Caco-2 (cell line): ENCODE measurements around the gene HPGDS. TPM values are rescaled to one million over a fixed set of nuclear protein-coding genes. Genes with fewer than 3 reads are reported as not detected.

Source experiments
- BruUV-seq: library from RNA; stranded (reverse); fragments of 400-500 nt; replicated peaks from 2 replicates; lab custom pipeline; 2021; lab: Mats Ljungman, UMichigan
- CTCF ChIA-PET: fragments of 300-600 bp; sonication (Branson Sonifier 250); formaldehyde crosslinking; loops from one replicate; lab custom pipeline; 2022; ENCODE audit warnings: antibody characterized with exemption; lab: Charles Lee
- POLR2A ChIA-PET: fragments of 300-600 bp; sonication (Branson Sonifier 250); formaldehyde crosslinking; loops from one replicate; lab custom pipeline; 2022; ENCODE audit warnings: antibody characterized with exemption; lab: Charles Lee
- DNase-seq, 2 experiments: peaks; one replicate each; pipeline versions ENCODE4 v3.0.0 to v3.0.0-alpha.2; 2020 to 2022
- H3K27me3 ChIP-seq: replicated peaks from 2 replicates; pipeline ENCODE4 v1.6.0; 2011; ENCODE audit warnings: low read length; ENCODE audit not compliant: control insufficient read depth, insufficient read depth
- H3K36me3 ChIP-seq: 2 replicates; pipeline ENCODE4 v1.5.1; 2011; ENCODE audit warnings: low read length; ENCODE audit not compliant: control insufficient read depth, insufficient read depth
- H3K4me1 ChIP-seq: fragments of 250-450 bp; sonication (Bioruptor Pico); 2 replicates; pipeline ENCODE4 v1.5.1; 2020; ENCODE audit warnings: mild to moderate bottlenecking
- H3K4me3 ChIP-seq: 2 replicates; pipeline ENCODE4 v1.5.1; 2011; ENCODE audit warnings: low read depth, mild to moderate bottlenecking, control low read depth, low read length
- H3K9me3 ChIP-seq: fragments of 250-450 bp; sonication (Bioruptor Pico); 2 replicates; pipeline ENCODE4 v1.5.1; 2020; ENCODE audit warnings: mild to moderate bottlenecking, moderate library complexity
- H3K27ac Mint-ChIP-seq: one replicate; pipeline ENCODE4 v1.8.0; 2022; ENCODE audit warnings: mixed read lengths; ENCODE audit not compliant: unreplicated experiment
- H3K27me3 Mint-ChIP-seq: one replicate; pipeline ENCODE4 v1.8.0; 2022; ENCODE audit warnings: mixed read lengths; ENCODE audit not compliant: insufficient read depth, unreplicated experiment
- H3K36me3 Mint-ChIP-seq: one replicate; pipeline ENCODE4 v1.8.0; 2022; ENCODE audit warnings: mild to moderate bottlenecking, mixed read lengths; ENCODE audit not compliant: insufficient read depth, unreplicated experiment
- H3K4me1 Mint-ChIP-seq: one replicate; pipeline ENCODE4 v1.8.0; 2022; ENCODE audit warnings: low read depth, mixed read lengths; ENCODE audit not compliant: unreplicated experiment
- H3K4me3 Mint-ChIP-seq: one replicate; pipeline ENCODE4 v1.8.0; 2022; ENCODE audit warnings: mild to moderate bottlenecking, moderate library complexity, mixed read lengths; ENCODE audit not compliant: unreplicated experiment
- H3K9me3 Mint-ChIP-seq: one replicate; pipeline ENCODE4 v1.8.0; 2022; ENCODE audit warnings: mixed read lengths; ENCODE audit not compliant: unreplicated experiment
- intact Hi-C: fragments of 100-400 bp; cut with micrococcal nuclease; formaldehyde crosslinking; loops from one replicate; pipeline ENCODE4 v1.10.0; 2022; ENCODE audit not compliant: unreplicated experiment
- total RNA-seq: library from RNA; stranded (reverse); gene quantifications from 2 replicates; pipeline ENCODE4 v1.2.3, GENCODE V29; 2022
- TF ChIP-seq, protein P1 (sequence below), 2 experiments: fragments of 200-600 bp in 1 of 2; IDR thresholded peaks; 1 replicate in 1 of 2; 2 replicates in 1 of 2; pipeline versions ENCODE4 v1.5.1 to v1.8.0; 2011 to 2022; ENCODE audit warnings: antibody characterized with exemption in 1 of 2, control low read depth in 1 of 2, inconsistent platforms in 1 of 2, low read depth in 1 of 2, low read length in 1 of 2, mild to moderate bottlenecking in 1 of 2, moderate library complexity in 1 of 2; ENCODE audit not compliant: insufficient read depth in 1 of 2, severe bottlenecking in 1 of 2, unreplicated experiment in 1 of 2

The HPGDS gene
- total RNA-seq, 1 experiment from 2014 or later, result not detected

DNA sequence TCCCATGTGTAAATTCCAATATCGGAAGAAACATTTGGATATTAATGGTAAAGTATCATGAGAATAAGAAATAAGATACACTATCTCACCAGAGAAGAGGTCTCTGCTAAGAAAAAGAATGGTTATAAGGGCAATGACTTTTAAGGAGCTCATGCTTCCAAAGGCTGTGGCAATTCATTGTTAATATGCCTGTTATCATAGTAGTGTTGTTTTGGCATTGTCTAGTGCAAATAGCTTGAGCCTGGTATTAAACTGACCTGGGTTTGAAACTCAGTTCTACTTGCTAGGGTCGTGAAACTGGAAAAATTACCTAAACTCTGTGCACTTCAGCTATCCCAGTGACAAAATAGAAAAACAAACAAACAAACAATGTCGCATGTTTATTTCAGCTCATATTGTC lies 8.8 kb downstream of the HPGDS start:
- no peaks in the 10 kb centered on the region for H3K36me3 Mint-ChIP-seq
- ChIA-PET POLR2A (no interaction called here), CTCF (interaction anchor here (0.8 to 2.4 kb wide), 5 partner anchors 15 to 262 kb away, joined by 3 to 15 read pairs (median 3); no protein-coding TSS in a partner anchor)
- Histone ChIP-seq H3K4me3 (no peak overlapping the region), H3K9me3 (no peaks in the 10 kb centered on the region), H3K4me1 (peaks cover 30% of the 10 kb centered on the region), H3K27me3 (no peaks in the 10 kb centered on the region), H3K36me3 (no peaks in the 10 kb centered on the region)
- TF ChIP-seq, protein P1, sequence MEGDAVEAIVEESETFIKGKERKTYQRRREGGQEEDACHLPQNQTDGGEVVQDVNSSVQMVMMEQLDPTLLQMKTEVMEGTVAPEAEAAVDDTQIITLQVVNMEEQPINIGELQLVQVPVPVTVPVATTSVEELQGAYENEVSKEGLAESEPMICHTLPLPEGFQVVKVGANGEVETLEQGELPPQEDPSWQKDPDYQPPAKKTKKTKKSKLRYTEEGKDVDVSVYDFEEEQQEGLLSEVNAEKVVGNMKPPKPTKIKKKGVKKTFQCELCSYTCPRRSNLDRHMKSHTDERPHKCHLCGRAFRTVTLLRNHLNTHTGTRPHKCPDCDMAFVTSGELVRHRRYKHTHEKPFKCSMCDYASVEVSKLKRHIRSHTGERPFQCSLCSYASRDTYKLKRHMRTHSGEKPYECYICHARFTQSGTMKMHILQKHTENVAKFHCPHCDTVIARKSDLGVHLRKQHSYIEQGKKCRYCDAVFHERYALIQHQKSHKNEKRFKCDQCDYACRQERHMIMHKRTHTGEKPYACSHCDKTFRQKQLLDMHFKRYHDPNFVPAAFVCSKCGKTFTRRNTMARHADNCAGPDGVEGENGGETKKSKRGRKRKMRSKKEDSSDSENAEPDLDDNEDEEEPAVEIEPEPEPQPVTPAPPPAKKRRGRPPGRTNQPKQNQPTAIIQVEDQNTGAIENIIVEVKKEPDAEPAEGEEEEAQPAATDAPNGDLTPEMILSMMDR (IDR thresholded peaks at IDR 0.05; ENCODE audit: insufficient read depth in 1 of 2, low read depth in 1 of 2, low read length in 1 of 2, severe bottlenecking in 1 of 2, unreplicated experiment in 1 of 2), result no peak
- H3K27me3 Mint-ChIP-seq, result no peaks in the 10 kb centered on the region
- peaks cover 24% of the 10 kb centered on the region for H3K4me1 Mint-ChIP-seq
- BruUV-seq, result no TSS peak
- no peak for DNase-seq
- no peak overlapping the region for H3K27ac Mint-ChIP-seq
- no peaks in the 10 kb centered on the region for H3K9me3 Mint-ChIP-seq
- intact Hi-C loops, result loop anchor here (1.0 kb wide), 3 partner anchors 30 to 261 kb away; no protein-coding TSS in a partner anchor
- no peak overlapping the region for H3K4me3 Mint-ChIP-seq

DNA sequence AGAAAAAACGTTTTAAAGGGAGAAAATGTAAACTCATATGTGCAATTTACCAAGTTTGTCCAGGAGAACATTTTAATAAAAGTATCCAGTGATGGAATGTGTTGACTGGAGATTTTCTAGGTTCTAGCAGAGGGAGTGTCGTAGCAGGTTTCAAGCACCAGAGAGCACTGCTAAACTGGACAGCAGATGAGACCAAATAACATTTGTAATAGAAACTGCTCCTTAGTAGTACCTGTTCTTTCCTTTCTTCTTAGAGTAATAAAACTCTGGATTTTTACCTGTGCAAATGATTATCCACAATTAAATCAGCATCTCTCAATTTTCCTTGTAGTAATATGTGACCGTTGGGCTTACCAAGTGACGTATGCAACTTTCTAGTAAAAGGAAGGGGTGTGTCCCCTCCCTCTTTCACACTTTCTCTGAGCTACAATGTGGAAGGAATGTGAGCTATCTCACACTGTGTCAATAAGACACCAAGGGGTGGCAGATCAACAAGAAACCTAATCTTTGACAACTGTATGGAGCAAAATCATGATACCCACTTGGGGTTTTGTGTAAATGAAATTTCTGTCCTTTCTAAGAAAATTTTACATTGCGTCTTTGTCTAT lies 9.5 kb downstream of the HPGDS start:
- CTCF ChIA-PET, result interaction anchor here (0.8 to 2.4 kb wide), 6 partner anchors 16 to 262 kb away, joined by 3 to 15 read pairs (median 3); no protein-coding TSS in a partner anchor
- H3K4me1 Mint-ChIP-seq, result peaks cover 18% of the 10 kb centered on the region
- Histone ChIP-seq H3K4me3 (no peak overlapping the region), H3K36me3 (no peaks in the 10 kb centered on the region), H3K9me3 (no peaks in the 10 kb centered on the region), H3K4me1 (peaks cover 26% of the 10 kb centered on the region), H3K27me3 (no peaks in the 10 kb centered on the region)
- intact Hi-C loops, result loop anchor here (1.0 kb wide), 3 partner anchors 29 to 262 kb away; no protein-coding TSS in a partner anchor
- TF ChIP-seq, protein P1 (IDR thresholded peaks at IDR 0.05; ENCODE audit: insufficient read depth in 1 of 2, low read depth in 1 of 2, low read length in 1 of 2, severe bottlenecking in 1 of 2, unreplicated experiment in 1 of 2), result peak; percentile 19 to 48
- peak; percentile 50 to 51 for DNase-seq
- peak overlapping the region; percentile 59 for H3K4me3 Mint-ChIP-seq
- H3K27me3 Mint-ChIP-seq, result no peaks in the 10 kb centered on the region
- BruUV-seq, result no TSS peak
- POLR2A ChIA-PET, result no interaction called here
- H3K9me3 Mint-ChIP-seq, result peaks cover 4% of the 10 kb centered on the region
- H3K36me3 Mint-ChIP-seq, result no peaks in the 10 kb centered on the region
- H3K27ac Mint-ChIP-seq, result peak overlapping the region; percentile 63

DNA sequence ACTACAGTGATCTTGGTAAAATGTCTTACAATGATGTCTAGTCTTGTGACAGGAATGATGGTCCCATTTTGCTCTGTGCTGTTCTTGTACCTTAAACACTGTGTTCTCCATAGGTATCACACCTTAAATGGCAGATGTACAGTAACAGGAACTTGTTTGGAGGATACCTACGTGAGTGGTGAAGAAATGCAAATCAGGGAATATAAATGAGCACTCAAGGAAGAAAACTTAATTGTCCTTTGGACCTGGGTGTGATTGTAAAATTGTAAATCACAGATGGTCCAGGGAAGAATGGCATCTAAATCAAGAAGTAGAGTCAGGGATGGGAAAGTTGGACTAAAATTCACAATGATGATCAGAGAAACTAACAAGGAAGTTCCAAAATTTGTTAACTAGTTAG lies 12.7 kb downstream of the HPGDS start:
- POLR2A ChIA-PET, result no interaction called here
- peaks cover 26% of the 10 kb centered on the region for H3K4me1 ChIP-seq
- H3K36me3 ChIP-seq, result no peaks in the 10 kb centered on the region
- H3K9me3 ChIP-seq, result peaks cover 12% of the 10 kb centered on the region
- Mint-ChIP-seq H3K4me1 (peaks cover 18% of the 10 kb centered on the region), H3K27ac (no peak overlapping the region), H3K27me3 (no peaks in the 10 kb centered on the region), H3K36me3 (no peaks in the 10 kb centered on the region), H3K9me3 (peaks cover 22% of the 10 kb centered on the region), H3K4me3 (no peak overlapping the region)
- no TSS peak for BruUV-seq
- TF ChIP-seq, protein P1 (IDR thresholded peaks at IDR 0.05; ENCODE audit: insufficient read depth in 1 of 2, low read depth in 1 of 2, low read length in 1 of 2, severe bottlenecking in 1 of 2, unreplicated experiment in 1 of 2), result no peak
- no peak for DNase-seq
- intact Hi-C loops, result no loop called here
- no peaks in the 10 kb centered on the region for H3K27me3 ChIP-seq
- no peak overlapping the region for H3K4me3 ChIP-seq
- CTCF ChIA-PET, result no interaction called here
